Peyer's patch (tissue), 4 donors: ENCODE data around the gene ATP5MC2.

Experiments
- CTCF ChIP-seq, 6 experiments: fragments of 450-650 bp in 4 of 6; fragments of 200-600 bp in 2 of 6; sonication (generic) in 1 of 6; IDR thresholded peaks; one replicate each; pipeline ENCODE4 v1.5.1; 2017 to 2019; ENCODE audit warnings: antibody characterized with exemption in 6 of 6, mild to moderate bottlenecking in 3 of 6, moderate library complexity in 1 of 6
- POLR2A ChIP-seq, 2 donors: fragments of 450-650 bp; IDR thresholded peaks; one replicate each; pipeline ENCODE4 v1.5.1; 2017; ENCODE audit warnings: antibody characterized with exemption in 2 of 2, mild to moderate bottlenecking in 2 of 2, moderate library complexity in 2 of 2

DNA sequence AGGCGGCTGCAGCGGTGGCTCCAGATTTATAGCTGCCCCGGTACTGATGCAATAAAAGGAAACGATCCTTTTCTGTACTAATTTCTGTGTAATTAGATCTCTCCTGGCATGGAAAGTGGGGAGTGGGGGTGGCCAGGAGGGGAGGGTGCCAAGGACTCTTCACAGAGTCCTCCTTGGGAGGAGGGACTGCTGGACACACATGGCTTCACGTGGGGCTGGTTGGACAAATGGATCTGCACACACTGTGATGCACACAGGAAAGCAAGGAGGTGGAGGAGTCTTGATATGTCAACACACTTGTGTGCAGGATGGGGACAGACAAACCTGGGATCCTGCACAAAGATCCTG, 23.8 kb upstream of the ATP5MC2 start:
- TF ChIP-seq CTCF (IDR thresholded peaks at IDR 0.05) (no peak), POLR2A (IDR thresholded peaks at IDR 0.05) (no peak)
